ENCODE measurements around the gene ATMIN. TPM values are rescaled to one million over a fixed set of nuclear protein-coding genes. Genes with fewer than 3 reads are reported as not detected.

The ATMIN gene
- total and polyA plus RNA-seq, 4 donors: 41.1 to 64.6 (median 58.0) TPM

- Histone ChIP-seq H3K27ac (ENCODE audit: low read depth, low read length) (peak overlapping the region; percentile 69), H3K4me3 (ENCODE audit: low read depth, low read length) (no peak overlapping the region), H3K36me3 (ENCODE audit: control insufficient read depth, insufficient read depth, low read length) (peaks cover 3% of the 10 kb centered on the region), H3K27me3 (ENCODE audit: control insufficient read depth, insufficient read depth, low read length) (no peaks in the 10 kb centered on the region), H3K4me1 (ENCODE audit: control insufficient read depth, insufficient read depth, low read length) (peaks cover 3% of the 10 kb centered on the region), H3K9me3 (ENCODE audit: control insufficient read depth, insufficient read depth, low read length) (no peaks in the 10 kb centered on the region)
- peak in 2 of 6 donors; percentile 32 to 43 for DNase-seq (ENCODE audit: low read depth in 4 of 6, low spot score in 6 of 6)
- 36% methylated on average over 4 of the region's 6 CpGs for WGBS (ENCODE audit: insufficient coverage)
These were observed 42.3 kb upstream of the ATMIN start for GRCh38 chr16:80993307-80993706.

GRCh38 chr16:80993834-80994233, 41.8 kb upstream of the ATMIN start:
- H3K36me3 ChIP-seq (ENCODE audit: control insufficient read depth, insufficient read depth, low read length): peaks cover 3% of the 10 kb centered on the region
- H3K9me3 ChIP-seq (ENCODE audit: control insufficient read depth, insufficient read depth, low read length): no peaks in the 10 kb centered on the region
- no peak overlapping the region for H3K4me3 ChIP-seq (ENCODE audit: low read depth, low read length)
- peaks cover 3% of the 10 kb centered on the region for H3K4me1 ChIP-seq (ENCODE audit: control insufficient read depth, insufficient read depth, low read length)
- peak overlapping the region; percentile 69 for H3K27ac ChIP-seq (ENCODE audit: low read depth, low read length)
- peak in 2 of 6 donors; percentile 56 to 67 for DNase-seq (ENCODE audit: low read depth in 4 of 6, low spot score in 6 of 6)
- H3K27me3 ChIP-seq (ENCODE audit: control insufficient read depth, insufficient read depth, low read length): no peaks in the 10 kb centered on the region

- no peak overlapping the region for H3K27ac ChIP-seq (ENCODE audit: low read depth, low read length)
- H3K36me3 ChIP-seq (ENCODE audit: control insufficient read depth, insufficient read depth, low read length): peaks cover 3% of the 10 kb centered on the region
- no peaks in the 10 kb centered on the region for H3K9me3 ChIP-seq (ENCODE audit: control insufficient read depth, insufficient read depth, low read length)
- DNase-seq (ENCODE audit: low read depth in 4 of 6, low spot score in 6 of 6): no peak
- H3K4me3 ChIP-seq (ENCODE audit: low read depth, low read length): no peak overlapping the region
- no peaks in the 10 kb centered on the region for H3K27me3 ChIP-seq (ENCODE audit: control insufficient read depth, insufficient read depth, low read length)
- peaks cover 3% of the 10 kb centered on the region for H3K4me1 ChIP-seq (ENCODE audit: control insufficient read depth, insufficient read depth, low read length)
These were observed 41.2 kb upstream of the ATMIN start for GRCh38 chr16:80994451-80994850.

- WGBS (ENCODE audit: insufficient coverage): no CpG with 5 or more reads among the region's 4 CpGs
- Histone ChIP-seq H3K4me3 (ENCODE audit: low read depth, low read length) (no peak overlapping the region), H3K9me3 (ENCODE audit: control insufficient read depth, insufficient read depth, low read length) (no peaks in the 10 kb centered on the region), H3K36me3 (ENCODE audit: control insufficient read depth, insufficient read depth, low read length) (no peaks in the 10 kb centered on the region), H3K4me1 (ENCODE audit: control insufficient read depth, insufficient read depth, low read length) (peaks cover 3% of the 10 kb centered on the region), H3K27me3 (ENCODE audit: control insufficient read depth, insufficient read depth, low read length) (no peaks in the 10 kb centered on the region), H3K27ac (ENCODE audit: low read depth, low read length) (no peak overlapping the region)
- DNase-seq (ENCODE audit: low read depth in 4 of 6, low spot score in 6 of 6): no peak
These were observed 38.9 kb upstream of the ATMIN start for GRCh38 chr16:80996688-80997138.

- Histone ChIP-seq H3K27me3 (ENCODE audit: control insufficient read depth, insufficient read depth, low read length) (no peaks in the 10 kb centered on the region), H3K9me3 (ENCODE audit: control insufficient read depth, insufficient read depth, low read length) (no peaks in the 10 kb centered on the region), H3K36me3 (ENCODE audit: control insufficient read depth, insufficient read depth, low read length) (no peaks in the 10 kb centered on the region), H3K4me3 (ENCODE audit: low read depth, low read length) (no peak overlapping the region), H3K27ac (ENCODE audit: low read depth, low read length) (no peak overlapping the region), H3K4me1 (ENCODE audit: control insufficient read depth, insufficient read depth, low read length) (peaks cover 3% of the 10 kb centered on the region)
- 100% methylated on average over 2 of the region's 9 CpGs for WGBS (ENCODE audit: insufficient coverage)
- no peak for DNase-seq (ENCODE audit: low read depth in 4 of 6, low spot score in 6 of 6)
These were observed 38.4 kb upstream of the ATMIN start for GRCh38 chr16:80997139-80997798.

- Histone ChIP-seq H3K4me3 (ENCODE audit: low read depth, low read length) (no peak overlapping the region), H3K27me3 (ENCODE audit: control insufficient read depth, insufficient read depth, low read length) (no peaks in the 10 kb centered on the region), H3K36me3 (ENCODE audit: control insufficient read depth, insufficient read depth, low read length) (no peaks in the 10 kb centered on the region), H3K4me1 (ENCODE audit: control insufficient read depth, insufficient read depth, low read length) (peaks cover 3% of the 10 kb centered on the region), H3K9me3 (ENCODE audit: control insufficient read depth, insufficient read depth, low read length) (no peaks in the 10 kb centered on the region), H3K27ac (ENCODE audit: low read depth, low read length) (no peak overlapping the region)
- no peak for DNase-seq (ENCODE audit: low read depth in 4 of 6, low spot score in 6 of 6)
- 100% methylated on average over 2 of the region's 7 CpGs for WGBS (ENCODE audit: insufficient coverage)
These were observed 37.5 kb upstream of the ATMIN start for GRCh38 chr16:80997964-80998620.

GRCh38 chr16:81000873-81001272, 34.8 kb upstream of the ATMIN start:
- no peaks in the 10 kb centered on the region for H3K9me3 ChIP-seq (ENCODE audit: control insufficient read depth, insufficient read depth, low read length)
- no peak overlapping the region for H3K27ac ChIP-seq (ENCODE audit: low read depth, low read length)
- H3K27me3 ChIP-seq (ENCODE audit: control insufficient read depth, insufficient read depth, low read length): no peaks in the 10 kb centered on the region
- WGBS (ENCODE audit: insufficient coverage): no CpG with 5 or more reads among the region's 3 CpGs
- no peak for DNase-seq (ENCODE audit: low read depth in 4 of 6, low spot score in 6 of 6)
- H3K4me3 ChIP-seq (ENCODE audit: low read depth, low read length): no peak overlapping the region
- H3K36me3 ChIP-seq (ENCODE audit: control insufficient read depth, insufficient read depth, low read length): no peaks in the 10 kb centered on the region
- H3K4me1 ChIP-seq (ENCODE audit: control insufficient read depth, insufficient read depth, low read length): peaks cover 10% of the 10 kb centered on the region

GRCh38 chr16:81001330-81001729, 34.3 kb upstream of the ATMIN start:
- DNase-seq (ENCODE audit: low read depth in 4 of 6, low spot score in 6 of 6): no peak
- Histone ChIP-seq H3K9me3 (ENCODE audit: control insufficient read depth, insufficient read depth, low read length) (no peaks in the 10 kb centered on the region), H3K36me3 (ENCODE audit: control insufficient read depth, insufficient read depth, low read length) (no peaks in the 10 kb centered on the region), H3K4me1 (ENCODE audit: control insufficient read depth, insufficient read depth, low read length) (peaks cover 10% of the 10 kb centered on the region), H3K4me3 (ENCODE audit: low read depth, low read length) (no peak overlapping the region), H3K27ac (ENCODE audit: low read depth, low read length) (no peak overlapping the region), H3K27me3 (ENCODE audit: control insufficient read depth, insufficient read depth, low read length) (no peaks in the 10 kb centered on the region)
- WGBS (ENCODE audit: insufficient coverage): 75% methylated on average over 1 of the region's 5 CpGs

- H3K9me3 ChIP-seq (ENCODE audit: control insufficient read depth, insufficient read depth, low read length): no peaks in the 10 kb centered on the region
- no peaks in the 10 kb centered on the region for H3K36me3 ChIP-seq (ENCODE audit: control insufficient read depth, insufficient read depth, low read length)
- no peaks in the 10 kb centered on the region for H3K27me3 ChIP-seq (ENCODE audit: control insufficient read depth, insufficient read depth, low read length)
- H3K4me3 ChIP-seq (ENCODE audit: low read depth, low read length): no peak overlapping the region
- H3K27ac ChIP-seq (ENCODE audit: low read depth, low read length): no peak overlapping the region
- peaks cover 13% of the 10 kb centered on the region for H3K4me1 ChIP-seq (ENCODE audit: control insufficient read depth, insufficient read depth, low read length)
- WGBS (ENCODE audit: insufficient coverage): 100% methylated on average over 1 of the region's 4 CpGs
- no peak for DNase-seq (ENCODE audit: low read depth in 4 of 6, low spot score in 6 of 6)
These were observed 32.6 kb upstream of the ATMIN start for GRCh38 chr16:81003064-81003463.

All from spinal cord (tissue), 10 donors.